ENCODE measurements around the gene BCAR1. TPM values are rescaled to one million over a fixed set of nuclear protein-coding genes. Genes with fewer than 3 reads are reported as not detected.

Gene BCAR1
- total and polyA plus RNA-seq, 2 of the 13 experiments (the other 11 are each of a cell fraction or from before 2014, with no cell fraction given): 48.1 to 51.7 TPM

- TF ChIP-seq ZHX2 (IDR thresholded peaks at IDR 0.05; ENCODE audit: low read depth) (no peak), ZHX2 (CRISPR knock-in tag; IDR thresholded peaks at IDR 0.05; ENCODE audit: borderline replicate concordance) (peak; percentile 24; the same call in 1 of the 2 replicates), CTCF (CRISPR knock-in tag; IDR thresholded peaks at IDR 0.05) (peak; percentile 25), EED (CRISPR knock-in tag; IDR thresholded peaks at IDR 0.05) (0 out of 2 replicates have a peak, but pooled peaks have one; percentile 17), TFDP1 (CRISPR knock-in tag; IDR thresholded peaks at IDR 0.05; ENCODE audit: borderline replicate concordance) (peak; percentile 58), PBX3 (CRISPR knock-in tag; IDR thresholded peaks at IDR 0.05; ENCODE audit: borderline replicate concordance) (0 out of 2 replicates have a peak, but pooled peaks have one; percentile 20), ZNF749 (CRISPR knock-in tag; IDR thresholded peaks at IDR 0.05; ENCODE audit: borderline replicate concordance) (no peak), MAX (IDR thresholded peaks at IDR 0.05) (peak; percentile 83), ZNF678 (CRISPR knock-in tag; IDR thresholded peaks at IDR 0.05) (no peak), HMGXB3 (CRISPR knock-in tag; IDR thresholded peaks at IDR 0.05; ENCODE audit: borderline replicate concordance) (0 out of 2 replicates have a peak, but pooled peaks have one; percentile 21), DMAP1 (CRISPR knock-in tag; IDR thresholded peaks at IDR 0.05) (peak; percentile 47; the same call in 1 of the 2 replicates)
Measured at GRCh38 chr16:75251280-75252048, at the start of gene BCAR1 (continued).

All from HepG2 (cell line).